BLaER1 treated with 17β-estradiol and CSF1 and Interleukin-3, amounts not matched to agents 10 nM and 100 nM (cell line): Measurements from ENCODE around the gene MTHFD1L.
"Not testable (repeated sequence)": the region's sequence is repeated elsewhere in the genome, so short reads cannot be mapped to it uniquely, and the experiment has no call there.

Experiments
- H3K27ac ChIP-seq, 11 experiments: shearing (Covaris generic); formaldehyde crosslinking; 2 replicates each; pipeline ENCODE4 v1.8.1; 2022
- H3K27me3 ChIP-seq, 11 experiments: shearing (Covaris generic); formaldehyde crosslinking; 2 replicates each; pipeline ENCODE4 v1.8.1; 2022
- H3K36me3 ChIP-seq, 11 experiments: shearing (Covaris generic); formaldehyde crosslinking; 2 replicates each; pipeline ENCODE4 v1.8.1; 2022
- H3K4me1 ChIP-seq, 10 experiments: shearing (Covaris generic); formaldehyde crosslinking; 2 replicates each; pipeline ENCODE4 v1.8.1; 2022
- H3K4me2 ChIP-seq, 11 experiments: shearing (Covaris generic); formaldehyde crosslinking; 2 replicates each; pipeline ENCODE4 v1.8.1; 2022
- H3K4me3 ChIP-seq, 10 experiments: shearing (Covaris generic); formaldehyde crosslinking; 2 replicates each; pipeline ENCODE4 v1.8.1; 2022
- H3K9ac ChIP-seq, 11 experiments: shearing (Covaris generic); formaldehyde crosslinking; 2 replicates each; pipeline ENCODE4 v1.8.1; 2022
- H3K9me3 ChIP-seq, 11 experiments: shearing (Covaris generic); formaldehyde crosslinking; replicated peaks in 1 of 11; 2 replicates each; pipeline ENCODE4 v1.8.1; 2022
- H4K20me1 ChIP-seq, 11 experiments: shearing (Covaris generic); formaldehyde crosslinking; 2 replicates each; pipeline ENCODE4 v1.8.1; 2022
- Cebpa-rat ChIP-seq, 11 experiments: shearing (Covaris generic); IDR thresholded peaks; 2 replicates each; pipeline ENCODE4 v1.8.1; 2022

The MTHFD1L gene

GRCh38 chr6:151040888-151041521 lies 175.5 kb downstream of the MTHFD1L start:
- Histone ChIP-seq H3K27ac (peak overlapping the region in 9 of 11 experiments; percentile 17 to 82 (median 56); a peak in 15 of 22 replicates), H3K4me1 (peaks cover 44 to 81% (median 73%) of the 10 kb centered on the region in 10 experiments), H4K20me1 (peaks cover 0 to 31% (median 5%) of the 10 kb centered on the region in 11 experiments; a peak in 8 of 22 replicates), H3K4me2 (peak overlapping the region; percentile 51 to 76 (median 74)), H3K36me3 (peaks cover 29 to 49% (median 36%) of the 10 kb centered on the region in 11 experiments), H3K9ac (peak overlapping the region in 7 of 11 experiments; percentile 15 to 61 (median 44); a peak in 11 of 22 replicates)
- TF ChIP-seq Cebpa-rat (IDR thresholded peaks at IDR 0.05): peak in 4 of 11 experiments; percentile 22 to 78 (median 34); a peak in 2 of 22 replicates
- not testable (repeated sequence) for H3K4me3 ChIP-seq, H3K9me3 ChIP-seq, H3K27me3 ChIP-seq

GRCh38 chr6:151041686-151042085 lies 176.2 kb downstream of the MTHFD1L start:
- Histone ChIP-seq H3K4me2 (peak overlapping the region; percentile 51 to 76 (median 74)), H3K4me1 (peaks cover 44 to 79% (median 71%) of the 10 kb centered on the region in 10 experiments), H3K36me3 (peaks cover 24 to 42% (median 31%) of the 10 kb centered on the region in 11 experiments), H3K9ac (peak overlapping the region in 4 of 11 experiments; percentile 19 to 61 (median 44); a peak in 6 of 22 replicates), H3K27me3 (no peaks in the 10 kb centered on the region), H3K4me3 (no peak overlapping the region), H4K20me1 (peaks cover 0 to 31% (median 5%) of the 10 kb centered on the region in 11 experiments; a peak in 8 of 22 replicates), H3K9me3 (peaks cover 0 to 1% (median 0%) of the 10 kb centered on the region in 11 experiments; a peak in 2 of 22 replicates), H3K27ac (peak overlapping the region in 8 of 11 experiments; percentile 35 to 82 (median 52); a peak in 13 of 22 replicates)
- TF ChIP-seq Cebpa-rat (IDR thresholded peaks at IDR 0.05): no peak

GRCh38 chr6:151042911-151043330 lies 177.4 kb downstream of the MTHFD1L start:
- not testable (repeated sequence) for H3K9ac ChIP-seq, H3K27me3 ChIP-seq, H3K4me3 ChIP-seq
- peaks cover 44 to 75% (median 67%) of the 10 kb centered on the region in 10 experiments for H3K4me1 ChIP-seq
- H3K36me3 ChIP-seq: peaks cover 18 to 40% (median 31%) of the 10 kb centered on the region in 11 experiments
- peaks cover 0 to 31% (median 5%) of the 10 kb centered on the region in 11 experiments; a peak in 8 of 22 replicates for H4K20me1 ChIP-seq
- peaks cover 8 to 14% (median 10%) of the 10 kb centered on the region in 11 experiments for H3K9me3 ChIP-seq
- peak overlapping the region in 9 of 11 experiments; percentile 80 to 93 (median 86); a peak in 11 of 22 replicates for H3K4me2 ChIP-seq
- peak overlapping the region in 2 of 11 experiments; percentile 77 to 82; a peak in 2 of 22 replicates for H3K27ac ChIP-seq

- H4K20me1 ChIP-seq: peaks cover 0 to 31% (median 5%) of the 10 kb centered on the region in 11 experiments; a peak in 8 of 22 replicates
- H3K9me3 ChIP-seq: peaks cover 14 to 24% (median 20%) of the 10 kb centered on the region in 11 experiments
- H3K27me3 ChIP-seq: no peaks in the 10 kb centered on the region
- H3K4me2 ChIP-seq: peak overlapping the region; percentile 80 to 93 (median 86)
- H3K4me3 ChIP-seq: peak overlapping the region in 3 of 10 experiments; percentile 14 to 47 (median 44); a peak in 3 of 20 replicates
- H3K27ac ChIP-seq: peak overlapping the region in 8 of 11 experiments; percentile 53 to 82 (median 70); a peak in 13 of 22 replicates
- peaks cover 19 to 40% (median 31%) of the 10 kb centered on the region in 11 experiments for H3K36me3 ChIP-seq
- peaks cover 44 to 75% (median 66%) of the 10 kb centered on the region in 10 experiments for H3K4me1 ChIP-seq
- H3K9ac ChIP-seq: peak overlapping the region in 4 of 11 experiments; percentile 42 to 76 (median 72); a peak in 5 of 22 replicates
- TF ChIP-seq Cebpa-rat (IDR thresholded peaks at IDR 0.05): no peak; a peak in 1 of 22 replicates
Observed at GRCh38 chr6:151043944-151044343, 178.4 kb downstream of the MTHFD1L start.

GRCh38 chr6:151044465-151045441 lies 179.3 kb downstream of the MTHFD1L start:
- peaks cover 18 to 38% (median 30%) of the 10 kb centered on the region in 11 experiments for H3K36me3 ChIP-seq
- peak overlapping the region in 10 of 11 experiments; percentile 31 to 76 (median 58); a peak in 17 of 22 replicates for H3K9ac ChIP-seq
- H3K4me1 ChIP-seq: peaks cover 44 to 73% (median 60%) of the 10 kb centered on the region in 10 experiments
- peak overlapping the region; percentile 80 to 93 (median 86) for H3K4me2 ChIP-seq
- no peaks in the 10 kb centered on the region for H3K27me3 ChIP-seq
- H3K27ac ChIP-seq: peak overlapping the region in 9 of 11 experiments; percentile 22 to 82 (median 68); a peak in 17 of 22 replicates
- peaks cover 0 to 30% (median 5%) of the 10 kb centered on the region in 11 experiments; a peak in 8 of 22 replicates for H4K20me1 ChIP-seq
- peak overlapping the region in 7 of 10 experiments; percentile 9 to 47 (median 43); a peak in 15 of 20 replicates for H3K4me3 ChIP-seq
- peaks cover 14 to 24% (median 20%) of the 10 kb centered on the region in 11 experiments for H3K9me3 ChIP-seq
- TF ChIP-seq Cebpa-rat (IDR thresholded peaks at IDR 0.05): no peak

GRCh38 chr6:151045511-151046222 lies 180.2 kb downstream of the MTHFD1L start:
- H3K9ac ChIP-seq: peak overlapping the region in 8 of 11 experiments; percentile 42 to 76 (median 60); a peak in 12 of 22 replicates
- peaks cover 39 to 64% (median 51%) of the 10 kb centered on the region in 10 experiments for H3K4me1 ChIP-seq
- peaks cover 14 to 26% (median 20%) of the 10 kb centered on the region in 11 experiments for H3K9me3 ChIP-seq
- H4K20me1 ChIP-seq: peaks cover 0 to 23% (median 3%) of the 10 kb centered on the region in 11 experiments; a peak in 7 of 22 replicates
- not testable (repeated sequence) for H3K27me3 ChIP-seq
- peak overlapping the region; percentile 80 to 93 (median 86) for H3K4me2 ChIP-seq
- H3K27ac ChIP-seq: peak overlapping the region in 8 of 11 experiments; percentile 53 to 82 (median 70); a peak in 16 of 22 replicates
- peaks cover 24 to 44% (median 40%) of the 10 kb centered on the region in 11 experiments for H3K36me3 ChIP-seq
- peak overlapping the region in 6 of 10 experiments; percentile 9 to 47 (median 41); a peak in 8 of 20 replicates for H3K4me3 ChIP-seq

- no peak overlapping the region for H3K27ac ChIP-seq
- peaks cover 53 to 97% (median 73%) of the 10 kb centered on the region in 11 experiments for H3K36me3 ChIP-seq
- H3K4me3 ChIP-seq: no peak overlapping the region
- peaks cover 0 to 7% (median 0%) of the 10 kb centered on the region in 11 experiments; a peak in 1 of 22 replicates for H4K20me1 ChIP-seq
- H3K4me2 ChIP-seq: no peak overlapping the region
- peaks cover 0 to 9% (median 0%) of the 10 kb centered on the region in 10 experiments; a peak in 7 of 20 replicates for H3K4me1 ChIP-seq
- H3K9ac ChIP-seq: no peak overlapping the region
- H3K27me3 ChIP-seq: no peaks in the 10 kb centered on the region
- TF ChIP-seq Cebpa-rat (IDR thresholded peaks at IDR 0.05): no peak
- peaks cover 14 to 26% (median 20%) of the 10 kb centered on the region in 11 experiments for H3K9me3 ChIP-seq
Observed at GRCh38 chr6:151051164-151051563, 185.7 kb downstream of the MTHFD1L start.
